Peyer's patch (tissue), 4 donors: ENCODE measurements around the gene TRABD.

Source experiments
- POLR2A ChIP-seq, 2 donors: fragments of 450-650 bp; IDR thresholded peaks; one replicate each; pipeline ENCODE4 v1.5.1; 2017; ENCODE audit warnings: antibody characterized with exemption in 2 of 2, mild to moderate bottlenecking in 2 of 2, moderate library complexity in 2 of 2
- TF ChIP-seq, protein P1 (sequence below), 6 experiments: fragments of 450-650 bp in 4 of 6; fragments of 200-600 bp in 2 of 6; sonication (generic) in 1 of 6; IDR thresholded peaks; one replicate each; pipeline ENCODE4 v1.5.1; 2017 to 2019; ENCODE audit warnings: antibody characterized with exemption in 6 of 6, mild to moderate bottlenecking in 3 of 6, moderate library complexity in 1 of 6

DNA sequence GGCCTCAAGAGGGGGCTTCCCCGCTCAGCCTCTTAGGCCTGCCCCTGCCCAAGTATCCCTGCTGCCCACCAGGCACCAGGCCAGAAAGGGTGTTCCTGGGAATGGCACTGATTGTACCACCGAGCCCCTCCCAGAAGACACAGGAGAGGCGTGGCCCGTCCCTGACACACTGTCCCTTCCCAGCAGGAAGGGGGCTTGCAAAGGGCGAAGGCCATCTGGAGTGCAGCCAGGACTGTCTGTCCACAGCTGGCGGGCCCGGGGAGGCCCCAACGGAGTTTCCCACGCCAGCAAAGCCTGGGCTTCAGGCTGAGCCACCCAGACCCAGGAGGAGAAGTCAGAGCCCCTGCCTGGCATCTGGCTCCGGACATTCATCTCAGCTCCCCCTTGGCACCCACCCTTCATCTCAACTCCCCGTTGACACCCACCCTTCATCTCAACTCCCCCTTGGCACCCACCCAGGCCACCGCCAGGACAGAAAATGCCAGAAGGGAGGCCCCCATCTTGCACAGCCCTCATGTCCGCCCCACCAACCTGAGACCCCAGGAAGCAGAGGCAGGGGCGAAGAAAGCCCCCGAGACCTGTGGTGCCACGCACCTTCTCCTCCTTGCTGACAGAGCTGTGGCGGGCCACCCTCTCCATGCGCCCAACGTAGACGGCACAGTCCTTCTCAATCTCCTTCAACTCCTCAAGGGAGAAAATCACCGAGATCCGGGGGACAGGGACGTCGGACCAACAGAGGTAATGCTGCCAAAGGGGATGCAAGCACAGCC lies 39.7 kb downstream of the TRABD start:
- TF ChIP-seq, protein P1, sequence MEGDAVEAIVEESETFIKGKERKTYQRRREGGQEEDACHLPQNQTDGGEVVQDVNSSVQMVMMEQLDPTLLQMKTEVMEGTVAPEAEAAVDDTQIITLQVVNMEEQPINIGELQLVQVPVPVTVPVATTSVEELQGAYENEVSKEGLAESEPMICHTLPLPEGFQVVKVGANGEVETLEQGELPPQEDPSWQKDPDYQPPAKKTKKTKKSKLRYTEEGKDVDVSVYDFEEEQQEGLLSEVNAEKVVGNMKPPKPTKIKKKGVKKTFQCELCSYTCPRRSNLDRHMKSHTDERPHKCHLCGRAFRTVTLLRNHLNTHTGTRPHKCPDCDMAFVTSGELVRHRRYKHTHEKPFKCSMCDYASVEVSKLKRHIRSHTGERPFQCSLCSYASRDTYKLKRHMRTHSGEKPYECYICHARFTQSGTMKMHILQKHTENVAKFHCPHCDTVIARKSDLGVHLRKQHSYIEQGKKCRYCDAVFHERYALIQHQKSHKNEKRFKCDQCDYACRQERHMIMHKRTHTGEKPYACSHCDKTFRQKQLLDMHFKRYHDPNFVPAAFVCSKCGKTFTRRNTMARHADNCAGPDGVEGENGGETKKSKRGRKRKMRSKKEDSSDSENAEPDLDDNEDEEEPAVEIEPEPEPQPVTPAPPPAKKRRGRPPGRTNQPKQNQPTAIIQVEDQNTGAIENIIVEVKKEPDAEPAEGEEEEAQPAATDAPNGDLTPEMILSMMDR (IDR thresholded peaks at IDR 0.05) = no peak
- TF ChIP-seq POLR2A (IDR thresholded peaks at IDR 0.05) = no peak
